ENCODE results near the gene RHOB. TPM values are rescaled to one million over a fixed set of nuclear protein-coding genes. Genes with fewer than 3 reads are reported as not detected.

Gene RHOB
- total RNA-seq, 1 donor from 2014 or later: 16.1 TPM

GRCh38 chr2:20474757-20475566 is 28.1 kb downstream of the RHOB start:
- Histone ChIP-seq H3K9me3 (ENCODE audit: low read depth) (no peaks in the 10 kb centered on the region), H3K27me3 (no peaks in the 10 kb centered on the region), H2AFZ (replicated peaks) (no peak overlapping the region), H3K4me2 (peak overlapping the region; percentile 34), H4K20me1 (ENCODE audit: low read depth) (no peaks in the 10 kb centered on the region), H3K27ac (no peak overlapping the region), H3K4me1 (peaks cover 16% of the 10 kb centered on the region), H3F3A (ENCODE audit: low read depth) (peaks cover 10% of the 10 kb centered on the region), H3K36me3 (no peaks in the 10 kb centered on the region), H3K9ac (no peak overlapping the region), H3K79me2 (ENCODE audit: low read depth) (no peaks in the 10 kb centered on the region), H3K4me3 (no peak overlapping the region)
- H3K36me3 Mint-ChIP-seq: peaks cover 5% of the 10 kb centered on the region
- TF ChIP-seq EZH2 (IDR thresholded peaks at IDR 0.05) (no peak), EZH2phosphoT487 (IDR thresholded peaks at IDR 0.05) (no peak), CTCF (IDR thresholded peaks at IDR 0.05) (no peak)
- H3K27me3 Mint-ChIP-seq (ENCODE audit: insufficient read depth, low read depth): peaks cover 20% of the 10 kb centered on the region
- peaks cover 10% of the 10 kb centered on the region for H3K9me3 Mint-ChIP-seq
- peaks cover 53% of the 10 kb centered on the region for H3K4me1 Mint-ChIP-seq
- peak overlapping the region; percentile 86 for H3K27ac Mint-ChIP-seq
- H3K4me3 Mint-ChIP-seq: no peak overlapping the region
- no peak for DNase-seq (ENCODE audit: low spot score)

GRCh38 chr2:20475567-20475952 is 28.7 kb downstream of the RHOB start:
- Mint-ChIP-seq H3K9me3 (peaks cover 10% of the 10 kb centered on the region), H3K36me3 (peaks cover 5% of the 10 kb centered on the region), H3K4me1 (peaks cover 48% of the 10 kb centered on the region), H3K27me3 (ENCODE audit: insufficient read depth, low read depth) (peaks cover 22% of the 10 kb centered on the region), H3K4me3 (no peak overlapping the region), H3K27ac (no peak overlapping the region)
- no peaks in the 10 kb centered on the region for H3K79me2 ChIP-seq (ENCODE audit: low read depth)
- no peak for DNase-seq (ENCODE audit: low spot score)
- H2AFZ ChIP-seq (replicated peaks): no peak overlapping the region
- H3K9ac ChIP-seq: no peak overlapping the region
- TF ChIP-seq CTCF (IDR thresholded peaks at IDR 0.05) (no peak), EZH2phosphoT487 (IDR thresholded peaks at IDR 0.05) (no peak), EZH2 (IDR thresholded peaks at IDR 0.05) (no peak)
- H3K27ac ChIP-seq: no peak overlapping the region
- peaks cover 16% of the 10 kb centered on the region for H3K4me1 ChIP-seq
- H3K27me3 ChIP-seq: no peaks in the 10 kb centered on the region
- peaks cover 10% of the 10 kb centered on the region for H3F3A ChIP-seq (ENCODE audit: low read depth)
- no peaks in the 10 kb centered on the region for H4K20me1 ChIP-seq (ENCODE audit: low read depth)
- H3K36me3 ChIP-seq: no peaks in the 10 kb centered on the region
- H3K4me2 ChIP-seq: no peak overlapping the region
- H3K9me3 ChIP-seq (ENCODE audit: low read depth): no peaks in the 10 kb centered on the region
- H3K4me3 ChIP-seq: no peak overlapping the region

GRCh38 chr2:20476481-20476880 is 29.6 kb downstream of the RHOB start:
- H3K4me3 Mint-ChIP-seq: no peak overlapping the region
- no peaks in the 10 kb centered on the region for H3K79me2 ChIP-seq (ENCODE audit: low read depth)
- no peaks in the 10 kb centered on the region for H3K27me3 ChIP-seq
- no peak overlapping the region for H3K9ac ChIP-seq
- peaks cover 10% of the 10 kb centered on the region for H3K9me3 Mint-ChIP-seq
- peaks cover 5% of the 10 kb centered on the region for H3K36me3 Mint-ChIP-seq
- peaks cover 39% of the 10 kb centered on the region for H3K4me1 Mint-ChIP-seq
- H3K27me3 Mint-ChIP-seq (ENCODE audit: insufficient read depth, low read depth): peaks cover 22% of the 10 kb centered on the region
- H3K4me3 ChIP-seq: no peak overlapping the region
- H3K27ac Mint-ChIP-seq: no peak overlapping the region
- H4K20me1 ChIP-seq (ENCODE audit: low read depth): no peaks in the 10 kb centered on the region
- no peak overlapping the region for H3K27ac ChIP-seq
- no peak for DNase-seq (ENCODE audit: low spot score)
- peaks cover 16% of the 10 kb centered on the region for H3K4me1 ChIP-seq
- H2AFZ ChIP-seq (replicated peaks): no peak overlapping the region
- peaks cover 10% of the 10 kb centered on the region for H3F3A ChIP-seq (ENCODE audit: low read depth)
- H3K36me3 ChIP-seq: no peaks in the 10 kb centered on the region
- TF ChIP-seq EZH2phosphoT487 (IDR thresholded peaks at IDR 0.05) (no peak), CTCF (IDR thresholded peaks at IDR 0.05) (no peak), EZH2 (IDR thresholded peaks at IDR 0.05) (no peak)
- no peaks in the 10 kb centered on the region for H3K9me3 ChIP-seq (ENCODE audit: low read depth)
- no peak overlapping the region for H3K4me2 ChIP-seq
